Stimulated activated CD4-positive, alpha-beta T cell treated with anti-CD3 and anti-CD28 coated beads, TNF-alpha, amount 100 ng/mL, for 24 hours (primary cell): Measurements from ENCODE around the gene FRK.

Source experiments
- DNase-seq, 3 experiments: peaks; one replicate each; pipeline ENCODE4 v3.0.0-alpha.2; 2020; ENCODE audit warnings: low read depth in 3 of 3

Gene FRK

DNA sequence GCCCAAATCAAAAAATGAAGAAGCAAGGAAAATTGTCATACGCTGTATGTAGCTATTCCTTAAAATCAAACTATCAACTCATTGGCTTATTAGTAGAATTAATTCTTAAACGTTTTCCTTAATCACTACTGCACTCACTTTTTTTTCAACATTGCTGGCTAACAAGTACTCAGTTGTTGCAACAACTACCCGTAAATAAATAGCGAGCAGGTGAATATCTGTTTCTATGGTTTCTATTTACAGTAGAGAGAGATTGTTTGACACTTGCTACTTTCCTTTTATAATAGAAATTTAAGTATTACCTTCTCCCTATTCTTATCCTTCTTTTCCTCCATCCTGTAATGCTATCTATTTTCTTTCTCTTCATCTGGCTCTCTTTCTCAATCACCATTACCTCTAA lies 25.1 kb downstream of the FRK start:
- DNase-seq, result no peak

DNA sequence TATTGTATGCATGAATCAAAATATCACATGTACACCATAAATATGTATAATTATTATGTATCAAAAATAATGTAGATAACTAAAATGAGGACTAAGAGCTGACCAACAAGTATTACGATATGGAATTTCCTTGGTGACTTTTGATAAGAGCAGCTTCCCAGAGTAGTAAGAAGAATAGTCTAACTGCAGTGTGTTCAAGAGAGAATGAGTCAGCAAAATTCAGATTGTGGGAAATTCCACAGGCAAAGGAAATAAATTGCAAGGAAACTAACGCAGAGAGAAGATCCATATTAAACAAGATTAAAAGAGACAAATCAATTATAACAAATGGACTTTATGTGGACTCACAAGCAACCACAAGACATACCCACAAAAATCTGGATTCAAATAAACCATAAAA lies 26.4 kb downstream of the FRK start:
- DNase-seq, result no peak

DNA sequence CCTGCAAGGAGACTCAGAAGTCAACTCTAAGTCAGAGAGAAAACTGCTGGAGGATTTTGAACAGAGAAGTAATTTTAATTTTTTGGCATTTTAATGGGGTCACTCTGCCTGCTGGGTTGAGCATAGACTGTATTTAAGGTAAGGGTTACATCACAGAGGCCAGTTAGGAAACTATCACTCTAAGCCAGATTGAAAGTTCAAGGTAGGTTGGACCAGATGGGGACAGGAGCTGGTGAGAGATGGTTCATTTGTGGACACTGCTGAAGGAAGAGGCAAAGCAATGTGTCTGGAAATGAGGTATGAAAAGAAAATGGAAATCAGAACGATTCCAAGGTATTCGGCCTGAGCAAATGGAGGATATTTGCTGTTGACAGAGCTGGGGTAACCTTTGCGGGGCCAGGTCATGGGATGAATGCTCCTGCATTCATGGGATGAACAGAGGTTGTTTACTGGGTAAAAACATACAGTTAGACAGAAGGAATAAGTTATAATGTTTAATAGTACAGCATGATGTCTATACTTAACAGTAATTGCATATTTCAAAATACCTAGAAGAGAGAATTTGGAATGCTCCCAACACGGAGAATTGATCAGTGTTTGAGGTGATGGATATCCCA lies 26.9 kb downstream of the FRK start:
- DNase-seq, result no peak

DNA sequence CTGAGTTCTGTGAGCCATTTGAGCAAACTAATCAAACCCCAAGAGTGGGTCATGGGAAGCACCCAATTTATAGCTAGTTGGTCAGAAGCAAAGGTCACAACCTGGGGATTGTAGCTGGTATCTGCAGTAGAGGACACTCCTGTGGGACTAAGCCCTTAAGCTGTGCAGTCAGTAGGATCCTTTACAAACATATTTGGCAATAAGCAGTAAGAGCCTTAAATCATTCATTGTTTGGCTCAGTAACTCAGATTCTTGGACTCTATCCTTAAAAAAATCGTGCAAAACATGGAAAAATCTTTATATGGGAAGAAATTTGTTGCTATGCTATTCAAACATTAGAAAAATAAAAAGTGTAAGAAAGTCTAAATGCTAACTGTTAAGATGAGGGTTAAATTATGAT lies 29.9 kb downstream of the FRK start:
- DNase-seq, result no peak

DNA sequence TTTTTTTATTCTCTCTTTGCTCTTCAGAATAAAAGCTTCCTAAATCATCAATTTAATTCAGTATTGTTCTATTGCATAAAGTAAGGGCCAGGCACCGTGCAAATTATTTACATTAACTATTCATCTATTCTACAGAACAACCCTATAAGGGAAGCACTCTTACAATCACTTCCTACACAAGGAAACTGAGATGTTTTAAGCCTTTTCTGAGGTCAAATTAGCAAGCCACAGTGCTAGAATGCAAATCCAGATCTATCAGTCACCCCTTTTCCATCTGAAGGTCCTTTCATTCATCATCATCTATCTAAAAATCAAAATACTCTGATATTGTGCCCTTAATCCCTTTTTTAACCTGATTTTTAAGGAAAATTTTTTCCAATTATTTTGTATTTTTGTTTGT lies 31.2 kb downstream of the FRK start:
- no peak for DNase-seq

DNA sequence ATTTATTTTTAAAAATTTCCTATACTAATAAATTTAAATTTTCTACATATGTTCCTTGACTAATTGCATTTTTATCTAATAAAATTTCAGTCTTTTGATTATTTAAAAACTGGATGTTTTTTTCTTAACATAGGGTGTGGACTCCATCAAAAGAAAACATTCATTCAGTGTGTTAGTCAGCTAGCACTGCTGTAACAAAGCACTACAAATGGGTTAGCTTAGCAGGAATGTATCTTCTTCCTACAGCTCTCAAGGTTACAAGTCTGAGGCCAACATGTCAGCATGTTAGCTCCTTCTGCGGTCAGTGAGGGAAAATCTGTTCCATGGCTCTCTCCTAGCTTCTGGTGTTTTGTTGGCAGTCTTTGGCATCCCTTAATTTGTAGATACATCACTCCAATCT lies 32.5 kb downstream of the FRK start:
- DNase-seq, result no peak

DNA sequence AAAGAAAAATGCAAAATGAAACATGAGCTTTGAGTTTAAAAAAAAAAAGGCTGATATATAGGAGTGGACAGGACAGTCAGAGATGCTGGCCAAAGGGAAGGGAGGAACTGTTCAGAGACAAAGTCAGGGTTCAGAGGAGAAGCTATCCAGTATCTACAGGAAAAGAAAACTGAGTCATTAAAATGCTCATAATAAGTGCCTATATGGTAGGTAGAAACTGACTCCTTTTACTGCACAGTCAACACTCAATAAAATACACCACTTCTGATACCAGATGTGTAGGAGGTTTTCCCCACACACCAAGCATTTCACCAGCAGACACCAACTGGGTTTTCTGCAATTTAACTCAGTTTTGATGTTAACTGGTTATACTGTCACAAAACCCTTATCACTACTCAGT lies 32.9 kb downstream of the FRK start:
- no peak for DNase-seq

DNA sequence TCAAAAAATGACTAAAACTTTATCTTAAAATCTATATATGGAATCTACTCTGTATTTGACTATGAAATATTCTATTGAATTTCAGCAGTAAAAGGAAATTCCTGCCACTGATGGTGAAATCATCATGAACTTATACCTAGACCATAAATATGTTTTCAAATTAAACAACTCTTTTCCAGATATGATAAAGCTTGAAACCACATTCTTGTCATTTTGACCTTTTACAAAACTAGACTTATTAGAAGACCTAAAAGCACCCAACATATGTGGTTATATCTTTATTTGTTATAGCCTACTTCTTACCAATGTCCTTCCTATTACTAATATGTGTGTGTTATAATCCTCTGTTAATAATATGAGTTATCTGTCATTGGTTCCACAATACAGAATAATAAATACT lies 35.3 kb downstream of the FRK start:
- DNase-seq, result no peak

DNA sequence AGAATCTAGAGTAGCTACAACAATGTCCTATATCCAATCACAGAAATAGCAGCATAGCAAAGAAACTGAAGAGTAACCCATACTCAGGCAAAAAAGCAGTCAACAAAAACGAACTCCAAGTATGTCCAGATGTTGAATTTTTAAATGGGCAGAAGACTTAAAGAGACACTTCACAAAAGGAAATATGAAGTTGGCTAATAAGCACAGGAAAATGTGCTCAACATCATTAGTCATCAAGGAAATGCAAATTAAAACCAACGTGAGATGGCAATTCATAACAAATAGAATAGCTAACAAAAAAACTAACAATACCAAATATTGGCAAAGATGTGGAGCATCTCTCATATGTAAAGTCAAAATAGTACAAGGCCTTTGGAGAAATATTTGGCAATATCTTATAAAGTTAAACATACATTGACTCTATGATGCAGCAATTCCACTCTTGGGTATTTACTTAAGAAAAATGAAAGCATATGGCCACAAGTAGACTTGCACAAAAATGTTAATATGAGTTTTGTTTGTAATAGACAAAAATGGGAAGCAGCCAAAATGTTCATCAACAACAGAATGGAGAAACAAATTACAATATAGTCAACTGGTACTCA lies 37.7 kb downstream of the FRK start:
- DNase-seq, result no peak

DNA sequence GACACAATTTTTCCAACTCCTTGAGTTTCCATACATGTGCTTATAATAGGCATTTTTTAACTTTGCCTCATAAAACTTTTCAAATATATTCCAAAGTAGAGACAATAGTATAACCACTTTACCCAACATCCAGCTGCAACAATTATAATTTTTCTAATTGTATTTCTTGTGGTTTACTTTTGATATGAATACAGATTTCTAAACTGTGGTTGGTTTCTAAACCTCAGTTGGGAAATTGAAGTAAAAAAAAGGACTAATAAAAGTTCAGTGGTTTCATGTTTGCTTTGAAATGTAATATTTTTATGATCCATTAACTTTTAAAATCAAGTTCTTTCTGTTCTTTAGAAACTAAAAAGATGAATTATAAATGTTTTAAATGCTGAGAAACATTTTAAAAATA lies 40.0 kb downstream of the FRK start:
- no peak for DNase-seq

DNA sequence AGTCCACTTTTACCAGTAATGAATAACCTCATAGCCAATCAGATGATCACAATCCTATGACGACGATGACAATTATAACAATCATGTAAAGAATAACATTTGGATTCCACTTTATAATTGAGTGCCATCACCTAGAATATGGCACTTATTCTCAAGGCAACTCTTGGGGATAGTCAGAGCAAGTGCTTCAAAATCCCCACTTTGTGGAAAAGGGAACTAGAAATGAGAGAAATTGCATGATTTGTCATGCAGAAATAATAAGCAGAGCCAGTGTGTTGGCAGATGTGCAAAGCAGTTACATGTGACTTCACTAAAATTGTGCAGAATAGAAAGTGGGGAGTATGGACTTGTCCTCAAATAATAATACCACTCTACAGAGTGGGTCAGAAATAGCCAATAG lies 41.3 kb downstream of the FRK start:
- no peak for DNase-seq

DNA sequence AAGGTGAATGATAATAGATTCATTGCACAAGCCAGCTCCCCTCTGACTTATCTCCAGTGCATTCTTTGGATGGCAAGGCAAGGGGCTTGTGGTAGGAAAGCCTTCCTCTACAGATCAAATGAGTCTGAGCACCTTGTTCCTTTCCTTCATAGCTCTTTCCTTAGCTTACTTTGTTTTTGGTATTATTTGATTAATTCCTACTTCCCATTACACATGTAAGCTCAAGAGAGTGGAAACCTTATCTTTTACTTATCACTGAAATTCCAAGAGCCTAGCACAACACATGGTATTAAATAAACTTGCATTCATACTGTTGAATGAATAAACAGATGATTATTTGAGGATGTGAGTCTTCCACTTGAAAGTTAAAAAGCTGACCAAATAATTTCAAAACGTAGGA lies 41.7 kb downstream of the FRK start:
- DNase-seq, result no peak

DNA sequence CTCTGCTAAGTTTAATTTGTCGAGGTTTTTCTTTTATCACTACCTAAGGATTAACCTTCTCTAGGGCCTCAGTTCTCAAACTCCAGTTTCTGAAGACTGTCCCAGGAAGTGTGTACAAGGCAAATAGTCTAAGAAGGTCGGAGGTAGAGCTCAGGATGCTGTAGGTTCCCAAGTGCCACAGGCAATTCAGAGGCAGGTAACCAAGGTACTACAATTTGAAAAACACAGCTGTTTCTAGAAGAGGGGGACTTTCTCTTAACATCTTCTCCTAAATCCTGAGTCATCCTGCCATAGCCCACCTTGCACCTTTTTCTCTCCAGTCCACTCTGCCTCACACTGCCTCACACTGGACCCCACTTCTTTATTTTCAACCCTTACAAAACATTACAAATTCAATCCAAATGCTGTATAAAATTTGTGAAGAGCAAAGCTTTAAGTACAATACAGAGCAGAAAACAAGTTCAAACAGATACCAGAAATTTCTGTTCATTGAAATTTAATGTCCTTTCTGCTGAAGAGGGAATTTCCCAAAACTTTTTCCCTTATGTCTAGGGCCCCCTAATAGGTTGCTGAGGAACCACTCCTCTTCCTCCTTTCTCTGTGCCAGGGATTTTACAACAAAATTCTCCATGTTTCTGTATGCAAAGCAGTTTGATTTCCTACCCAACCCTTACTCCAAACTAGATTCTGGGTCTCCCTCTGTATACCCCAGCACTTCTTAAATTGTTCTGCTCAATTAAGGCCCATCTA lies 43.0 kb downstream of the FRK start:
- no peak for DNase-seq

DNA sequence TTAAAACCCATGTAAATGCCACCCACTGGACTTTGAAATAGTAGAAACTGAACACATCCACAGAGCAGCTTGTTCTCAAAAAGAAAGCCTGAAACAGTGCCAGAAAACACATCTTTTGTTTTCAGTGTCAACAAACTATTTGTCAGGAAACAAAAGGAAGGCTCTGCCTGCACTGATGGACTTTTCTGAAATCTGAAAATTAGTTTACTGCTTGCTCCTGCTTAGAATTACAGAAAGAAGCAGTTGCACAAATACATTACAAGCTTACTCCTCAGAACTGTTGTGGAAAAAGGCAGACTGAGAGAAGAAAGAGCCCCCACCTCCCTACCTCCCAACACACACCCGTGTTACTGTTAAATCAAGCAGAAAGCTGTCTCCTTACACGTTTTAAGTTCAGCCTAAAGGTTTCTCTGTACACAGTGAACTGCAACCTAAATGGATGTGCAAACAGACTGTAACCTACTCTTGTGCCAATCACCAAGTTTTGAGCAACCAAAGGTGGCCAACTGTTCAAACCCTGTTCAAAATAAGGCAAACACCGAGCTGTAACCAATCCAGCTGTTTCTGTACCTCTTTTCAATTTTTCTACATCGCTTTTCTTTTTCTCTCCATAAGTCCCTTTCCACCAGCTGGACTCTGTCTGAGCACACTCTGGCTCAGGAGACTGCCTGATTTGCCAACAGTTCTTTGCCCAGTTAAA lies 43.7 kb downstream of the FRK start:
- no peak for DNase-seq

DNA sequence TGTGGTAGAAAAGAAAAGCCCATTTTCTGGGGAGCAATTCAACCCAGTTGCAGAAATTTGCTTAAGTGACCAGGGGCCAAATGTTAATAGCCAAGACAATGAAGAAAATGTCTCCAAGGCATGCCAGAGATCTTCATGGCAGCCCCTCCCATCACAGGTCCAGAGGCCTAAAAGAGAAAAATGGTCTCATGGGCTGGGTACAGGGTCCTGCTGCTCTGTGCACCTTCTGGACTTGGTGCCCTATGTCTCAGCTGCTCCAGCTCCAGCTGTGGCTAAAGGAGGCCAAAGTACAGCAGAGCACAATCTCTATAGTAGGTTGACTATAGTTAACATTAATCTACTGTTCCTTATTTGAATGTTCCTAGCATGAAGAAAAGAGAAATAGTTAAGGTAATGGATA lies 44.7 kb downstream of the FRK start:
- no peak for DNase-seq

DNA sequence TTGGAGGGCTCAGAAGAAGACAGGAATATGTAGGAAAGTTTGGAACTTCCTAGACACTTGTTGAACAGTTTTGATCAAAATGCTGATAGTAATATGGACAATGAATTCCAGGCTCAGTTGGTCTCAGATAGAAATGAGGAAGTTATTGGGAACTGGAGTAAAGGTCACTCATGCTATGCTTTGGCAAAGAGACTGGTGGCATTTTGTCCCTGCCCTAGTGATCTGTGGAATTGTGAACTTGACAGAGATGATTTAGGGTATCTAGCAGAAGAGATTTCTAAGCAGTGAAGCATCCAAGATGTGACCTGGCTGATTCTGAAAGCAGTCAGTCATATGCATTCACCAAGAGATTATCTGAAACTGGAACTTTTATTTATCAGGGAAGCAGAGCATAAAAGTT lies 45.1 kb downstream of the FRK start:
- DNase-seq, result no peak

DNA sequence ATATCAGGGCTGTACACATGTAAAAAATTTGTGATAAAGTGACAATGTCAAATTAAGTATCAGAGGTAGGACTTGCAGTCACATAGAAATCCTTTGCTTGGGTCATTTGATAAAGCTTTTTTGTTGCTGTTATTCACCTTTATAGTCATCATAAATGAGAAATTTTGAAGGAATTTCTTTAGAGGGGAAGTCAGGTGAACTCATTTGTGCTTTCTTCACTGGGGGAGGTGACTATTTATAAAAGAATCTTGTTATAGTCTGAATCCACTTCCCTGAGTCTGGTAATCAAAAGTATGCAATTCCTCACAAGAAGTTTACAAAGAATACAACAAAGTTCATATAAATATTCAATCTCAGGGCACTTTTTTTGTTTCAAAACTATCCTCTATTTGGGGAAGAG lies 47.7 kb downstream of the FRK start:
- DNase-seq, result no peak

DNA sequence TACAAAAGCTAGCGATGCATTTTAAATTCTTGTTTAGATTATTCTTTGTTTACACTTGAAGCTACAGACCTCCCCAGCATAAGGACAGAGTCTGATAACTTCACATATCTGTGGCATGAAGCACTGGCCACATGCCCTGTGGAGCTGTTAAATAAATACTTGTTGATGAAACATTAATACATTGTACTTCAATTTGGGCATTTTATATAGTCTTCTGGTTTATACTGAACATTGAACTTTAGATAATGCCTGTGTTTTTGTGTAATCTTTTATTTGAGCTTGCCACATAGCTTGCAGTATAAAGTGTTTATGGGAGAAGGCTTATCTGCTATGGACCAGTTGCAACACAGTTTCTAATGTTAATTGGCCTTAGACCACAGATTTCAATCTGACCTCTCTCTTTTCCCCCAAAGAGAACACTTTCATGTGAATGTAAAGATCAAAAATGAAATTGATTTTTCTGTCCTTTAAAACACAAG lies 48.2 kb downstream of the FRK start:
- DNase-seq, result no peak

DNA sequence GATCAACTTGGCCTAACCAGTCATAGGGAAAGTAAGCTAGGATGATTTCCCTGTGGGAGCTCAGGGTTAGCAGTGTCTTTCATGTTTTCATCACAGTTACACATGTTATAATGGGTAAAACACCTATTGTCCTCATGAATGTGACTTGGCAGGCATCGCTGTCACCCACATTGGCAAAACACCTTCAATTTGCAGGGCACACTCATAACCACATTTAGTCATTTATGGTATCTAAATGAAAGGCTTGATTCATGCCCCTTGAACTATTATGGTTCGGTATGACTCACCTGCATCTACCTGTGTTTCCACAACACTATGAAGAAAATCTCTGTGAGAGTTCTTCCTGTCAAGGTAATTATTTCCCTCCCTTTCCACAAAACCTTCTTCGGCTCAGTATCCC lies 49.2 kb downstream of the FRK start:
- DNase-seq, result peak; percentile 11 to 26 (median 14)

DNA sequence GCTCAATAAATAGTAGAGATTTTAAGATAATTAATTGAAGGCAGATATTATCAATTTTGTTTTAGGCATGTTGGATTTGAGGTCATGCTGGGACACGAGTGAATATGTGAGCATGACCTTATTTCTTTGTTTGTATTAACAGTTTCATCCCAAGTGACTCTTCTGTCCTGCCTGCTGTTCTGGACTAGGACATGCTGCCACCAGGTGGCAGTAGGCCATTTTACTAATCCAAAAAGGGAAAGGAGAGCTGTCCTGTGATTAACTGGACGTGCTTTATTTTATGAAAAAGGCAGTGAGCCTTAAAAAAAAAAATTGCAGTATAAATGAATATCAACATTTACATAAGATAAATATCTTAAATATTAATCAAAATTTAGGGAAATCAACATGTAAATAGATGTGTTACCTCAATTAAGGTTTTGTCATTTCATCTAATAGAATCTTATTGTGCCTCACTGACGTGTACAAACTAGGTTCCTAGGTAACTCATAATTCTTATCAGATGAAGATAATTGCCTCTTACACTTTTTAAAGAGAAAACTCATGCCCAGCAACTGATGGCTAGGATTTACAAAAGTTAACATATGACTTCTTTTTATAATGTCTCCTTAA lies 49.8 kb downstream of the FRK start:
- peak in 1 of 3 experiments; percentile 36 for DNase-seq

DNA sequence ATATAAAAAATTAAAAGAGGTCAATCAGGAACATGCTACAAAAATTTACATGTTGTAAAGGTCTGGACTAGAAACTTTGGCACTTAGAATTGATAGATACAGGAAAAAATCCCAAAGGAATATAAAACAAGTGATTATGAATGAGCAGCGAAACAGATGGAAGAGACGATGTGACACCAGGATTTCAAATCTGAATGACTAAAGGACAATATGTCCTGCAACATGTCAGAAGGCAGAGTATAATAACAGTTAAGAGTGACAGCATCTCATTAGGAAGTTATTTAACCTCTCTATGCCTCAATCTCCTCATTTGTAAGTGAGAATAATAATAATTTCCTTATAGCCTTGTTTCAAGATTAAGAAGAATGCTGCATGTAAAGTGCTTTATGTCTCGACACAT lies 50.3 kb downstream of the FRK start:
- DNase-seq, result no peak
